Cardiac septum (tissue), 1 donor: ENCODE measurements around the gene PDLIM4. TPM values are rescaled to one million over a fixed set of nuclear protein-coding genes. Genes with fewer than 3 reads are reported as not detected.

Experiments
- DNase-seq: peaks from one replicate; pipeline ENCODE4 v3.0.0-alpha.2; 2020; ENCODE audit warnings: low spot score
- intact Hi-C: fragments of 100-400 bp; cut with DNase I; formaldehyde crosslinking; loops from one replicate; pipeline ENCODE4 v1.14.0; 2022
- total RNA-seq: library from RNA; stranded (reverse); fragmentation: NEBNext Ultra II Directional; extraction: Animal tissue kit (Norgen Biotek cat#: 25700); gene quantifications from one replicate; pipeline ENCODE4 v1.2.1, GENCODE V29; 2021
- donor health status: DM: no; HTN: no; CAD: no.

Gene PDLIM4
- total RNA-seq, 1 donor from 2014 or later = 8.8 TPM

DNA sequence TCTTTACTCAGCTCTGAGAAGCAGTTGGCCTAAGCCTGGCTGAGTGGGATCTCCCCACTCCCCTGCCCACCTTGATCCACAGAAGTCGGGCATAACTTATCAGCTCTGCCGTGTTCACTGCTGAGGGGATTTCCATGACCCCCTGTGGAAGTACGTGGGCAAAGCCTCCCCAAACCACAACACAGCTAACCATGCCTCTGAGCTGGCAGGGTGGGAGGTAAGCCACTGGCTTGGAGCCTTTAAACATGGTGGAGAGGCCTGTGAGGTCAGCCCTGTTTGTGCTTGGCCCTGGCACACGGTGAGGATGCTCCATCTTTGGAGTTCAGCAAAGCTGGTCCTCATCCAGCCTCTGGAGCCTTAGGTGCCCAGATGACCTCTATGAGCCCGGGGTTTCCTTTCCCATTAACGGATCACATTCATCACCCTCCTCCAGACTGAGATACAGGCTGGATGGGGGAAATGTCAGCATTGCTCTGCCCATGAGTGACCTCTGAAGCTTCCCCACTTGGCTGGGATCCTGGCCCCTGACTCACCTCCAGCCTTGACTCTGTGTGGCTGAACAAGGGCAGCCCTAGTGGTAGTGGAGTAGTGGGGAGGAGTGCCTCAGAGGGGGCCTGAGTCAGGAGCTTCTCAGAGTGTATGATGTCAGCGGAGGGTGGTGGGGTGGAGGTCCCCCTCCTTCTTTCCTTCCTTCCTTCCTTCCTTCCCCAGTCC is 6.2 kb downstream of the PDLIM4 start:
- intact Hi-C loops = no loop called here
- no peak for DNase-seq

DNA sequence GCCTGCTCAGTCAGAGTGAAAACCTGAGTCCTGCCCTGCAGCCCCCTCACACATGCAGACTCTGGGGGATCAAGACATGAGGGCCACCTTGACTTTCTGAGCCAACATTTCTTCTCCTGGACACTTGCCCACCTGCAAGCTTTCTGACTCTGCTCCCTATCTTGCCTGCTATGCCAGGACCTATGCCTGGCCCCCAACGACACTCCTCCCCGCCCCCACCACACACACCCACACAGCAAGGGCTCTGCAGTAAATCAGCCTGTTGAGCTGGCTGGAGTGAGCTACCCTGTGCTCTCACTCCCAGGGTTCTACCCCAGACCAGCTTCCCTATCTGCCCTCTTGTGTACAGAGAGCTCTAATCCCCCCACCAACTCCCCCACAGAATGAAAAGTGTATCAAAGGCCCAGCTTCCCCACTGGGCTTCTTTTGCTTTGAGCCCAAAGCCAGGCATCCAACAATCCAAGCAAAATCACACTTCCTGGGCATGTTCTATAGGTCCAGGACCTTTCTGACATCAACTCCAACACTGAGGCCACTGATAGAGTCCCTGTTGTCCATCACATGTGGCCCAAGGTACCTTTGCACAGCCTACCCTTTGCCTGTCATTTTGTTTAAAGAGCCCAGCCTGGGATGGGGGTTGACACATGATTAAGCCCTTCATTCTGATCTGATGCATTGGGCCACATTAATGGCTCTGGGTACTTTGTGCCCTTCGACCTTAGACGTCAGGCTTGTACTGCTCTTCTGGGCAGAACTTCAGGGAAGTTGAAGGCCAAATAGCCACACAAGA is 7.2 kb downstream of the PDLIM4 start:
- no peak for DNase-seq
- intact Hi-C loops = no loop called here

DNA sequence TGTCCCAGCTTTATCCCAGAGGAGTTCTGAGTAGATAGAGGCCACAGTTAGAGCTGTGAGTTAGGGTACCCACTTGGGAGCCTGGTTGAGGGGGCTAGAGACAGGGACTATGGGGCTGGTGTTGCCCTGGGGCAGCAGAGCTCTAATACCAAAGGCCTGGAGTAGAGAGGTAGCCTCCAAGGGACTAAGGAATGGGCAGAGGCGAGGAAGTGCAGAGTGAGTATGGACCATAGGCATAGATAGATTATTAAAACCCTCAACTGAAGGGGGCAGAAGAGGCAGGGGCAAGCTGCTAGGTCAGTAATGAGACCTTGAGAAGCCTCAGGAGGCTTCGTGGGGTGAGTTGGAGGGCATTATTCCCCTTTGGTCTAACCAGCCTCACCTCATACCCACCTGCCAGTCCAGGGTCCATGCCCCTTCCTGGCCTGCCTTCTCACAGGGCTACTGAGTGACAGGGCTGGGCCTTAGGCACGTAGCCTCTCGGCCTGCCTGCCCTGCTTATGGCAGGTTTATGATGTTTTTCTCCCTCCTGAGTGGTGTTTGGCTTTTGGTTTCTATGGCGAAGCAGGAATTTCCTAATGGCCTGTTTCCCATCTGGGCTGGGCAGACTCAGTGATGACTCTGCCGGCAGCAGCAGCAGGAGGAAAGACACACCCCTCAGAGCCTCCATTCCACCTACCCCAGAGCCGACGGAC is 8.0 kb downstream of the PDLIM4 start:
- DNase-seq = no peak
- intact Hi-C loops = no loop called here

DNA sequence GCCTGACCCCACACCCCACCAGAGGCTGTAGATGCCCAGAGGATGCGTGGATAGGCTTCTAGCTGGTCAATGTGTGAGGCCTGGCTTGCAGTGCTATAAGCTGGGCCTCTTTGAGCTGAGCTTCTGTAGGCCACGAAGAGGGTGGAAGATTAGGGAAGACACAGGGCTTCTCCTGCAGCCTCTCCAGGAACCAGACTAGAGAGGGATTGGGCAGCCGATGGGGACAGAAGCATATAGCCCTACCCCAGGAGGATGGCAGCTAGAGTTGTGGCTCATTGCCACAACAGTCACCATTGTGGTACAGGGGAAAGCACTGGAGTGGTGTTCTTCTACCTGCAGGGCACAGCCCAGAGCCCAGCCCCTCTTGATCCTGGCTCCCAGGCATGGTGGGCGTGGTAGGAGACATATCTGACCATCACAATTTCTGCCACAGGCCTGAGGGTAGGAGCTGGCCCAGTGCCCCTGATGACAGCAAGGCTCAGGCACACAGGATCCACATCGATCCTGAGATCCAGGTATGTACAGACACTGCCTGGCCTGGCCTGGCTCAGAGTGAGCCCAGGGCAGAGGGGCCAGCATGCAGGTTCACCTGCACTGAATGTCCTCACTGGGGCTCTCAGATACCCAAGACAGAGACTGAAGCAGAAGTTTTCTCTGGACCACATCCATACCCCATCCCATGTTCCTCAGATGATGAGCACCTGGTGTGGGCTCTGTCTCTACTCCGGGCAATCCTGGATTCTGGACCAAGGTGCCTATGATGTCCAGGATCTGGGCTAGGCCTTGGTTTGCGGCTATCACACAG is 8.7 kb downstream of the PDLIM4 start:
- no peak for DNase-seq
- intact Hi-C loops = no loop called here

GRCh38 chr5:132266836-132267160 is 9.3 kb downstream of the PDLIM4 start:
- no peak for DNase-seq
- intact Hi-C loops = no loop called here

GRCh38 chr5:132267166-132267739 is 9.8 kb downstream of the PDLIM4 start:
- no peak for DNase-seq
- intact Hi-C loops = no loop called here

GRCh38 chr5:132267931-132268768 is 10.7 kb downstream of the PDLIM4 start:
- DNase-seq = no peak
- intact Hi-C loops = no loop called here

GRCh38 chr5:132268769-132269551 is 11.5 kb downstream of the PDLIM4 start:
- no peak for DNase-seq
- intact Hi-C loops = no loop called here

DNA sequence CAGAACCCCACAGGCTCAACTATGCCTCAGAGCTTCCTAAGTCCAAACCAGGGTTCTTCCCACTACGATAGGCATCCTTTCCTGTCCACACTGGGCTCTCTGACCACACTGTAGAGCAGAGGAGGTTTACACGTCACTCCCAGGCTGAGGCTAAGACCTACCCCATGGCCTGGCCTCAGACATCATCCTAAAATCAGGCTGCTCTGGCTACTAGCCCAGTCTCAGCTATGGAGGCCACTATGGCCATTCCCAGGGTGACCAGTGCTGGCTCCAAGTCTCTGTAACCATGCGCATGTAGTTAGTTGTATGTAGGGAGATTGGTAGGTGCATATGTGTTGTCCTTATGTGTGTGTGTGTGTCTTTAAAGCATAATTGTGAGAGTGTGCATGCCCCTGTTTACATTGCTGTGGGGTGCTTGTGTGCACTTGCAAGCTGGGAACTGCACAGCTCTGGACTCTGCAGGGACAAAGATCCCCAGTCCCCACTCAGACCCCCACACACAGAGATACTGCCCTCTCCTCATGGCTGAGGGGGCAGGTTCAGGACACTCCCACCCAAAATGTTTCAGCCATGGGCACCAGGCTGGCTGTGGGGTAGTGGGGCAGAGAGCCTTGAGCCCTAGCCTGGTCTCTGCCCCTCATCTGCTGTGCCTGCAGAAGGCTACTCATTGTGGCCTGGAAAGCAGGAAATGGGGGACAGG is 12.3 kb downstream of the PDLIM4 start:
- no peak for DNase-seq
- intact Hi-C loops = loop anchor here (5.0 kb wide), 1 partner anchor 233 kb away; no protein-coding TSS in a partner anchor

- no peak for DNase-seq
- intact Hi-C loops = loop anchor here (5.0 kb wide), 1 partner anchor 232 kb away; no protein-coding TSS in a partner anchor
Observed at GRCh38 chr5:132270335-132270665, 12.8 kb downstream of the PDLIM4 start.

- DNase-seq = no peak
- intact Hi-C loops = loop anchor here (5.0 kb wide), 1 partner anchor 232 kb away; no protein-coding TSS in a partner anchor
Observed at GRCh38 chr5:132270706-132271105, 13.2 kb downstream of the PDLIM4 start.

- intact Hi-C loops = loop anchor here (5.0 kb wide), 1 partner anchor 231 kb away; no protein-coding TSS in a partner anchor
- no peak for DNase-seq
Observed at GRCh38 chr5:132271251-132272246, 14.1 kb downstream of the PDLIM4 start.

DNA sequence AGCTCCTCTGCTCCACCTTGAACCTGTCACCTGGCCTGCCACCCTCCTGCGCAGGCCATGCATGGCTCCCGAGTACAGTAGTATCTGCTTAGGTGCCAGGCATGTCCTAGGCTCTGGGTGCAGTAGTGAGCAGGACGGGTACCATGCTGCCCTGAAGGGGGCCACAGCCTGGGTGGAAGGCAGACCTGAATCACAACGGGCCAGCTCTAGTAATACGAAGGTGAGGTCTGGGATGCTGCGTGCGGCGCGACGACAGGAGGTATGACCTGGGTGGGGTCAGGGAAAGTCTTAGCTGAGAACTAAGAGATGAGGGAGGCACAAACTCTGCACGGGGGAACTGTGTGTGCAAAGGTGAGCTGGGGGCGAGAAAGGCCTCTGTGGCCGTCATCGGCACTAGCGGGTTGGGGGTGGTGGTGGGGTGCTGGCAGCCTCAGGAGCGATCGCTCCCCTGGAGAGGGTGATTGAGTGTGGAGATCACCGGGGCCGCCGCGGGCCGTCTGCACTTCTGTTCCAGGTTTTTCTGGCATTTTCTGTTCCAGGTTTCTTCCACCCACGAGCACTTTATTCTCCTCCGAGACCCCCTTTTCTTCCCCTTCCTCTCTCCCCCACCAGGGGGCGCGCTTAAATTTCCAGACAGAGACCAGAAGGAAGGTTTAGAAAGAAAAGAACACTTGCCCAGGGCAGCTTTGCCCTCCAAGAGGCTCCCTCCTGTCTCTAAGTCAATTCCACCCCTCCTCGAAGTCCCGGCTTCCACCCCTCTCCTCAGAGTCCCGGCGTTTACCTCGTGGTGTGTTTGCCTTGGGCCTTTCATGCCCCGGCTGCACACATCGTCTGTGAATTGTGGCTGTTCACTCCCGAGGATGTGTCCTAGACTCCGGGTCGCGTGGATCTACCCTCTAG is 15.1 kb downstream of the PDLIM4 start:
- no peak for DNase-seq
- intact Hi-C loops = loop anchor here (1.0 to 5.0 kb wide), 2 partner anchors 35 to 230 kb away; no protein-coding TSS in a partner anchor

GRCh38 chr5:132273631-132274030 is 16.1 kb downstream of the PDLIM4 start:
- no peak for DNase-seq
- intact Hi-C loops = loop anchor here (1.0 to 5.0 kb wide), 2 partner anchors 36 to 229 kb away; no protein-coding TSS in a partner anchor
